HepG2 (cell line): ENCODE data around the gene CD6. TPM values are rescaled to one million over a fixed set of nuclear protein-coding genes. Genes with fewer than 3 reads are reported as not detected.

Source experiments
- ATAC-seq: fragments of 200-7000 bp; cut with Tn5 transposase; 3 replicates; pipeline ENCODE4 v1.9.1; 2020; ENCODE audit warnings: mild to moderate bottlenecking, moderate library complexity
- BruUV-seq: library from RNA; stranded (reverse); fragments of 400-500 nt; replicated peaks from 2 replicates; lab custom pipeline; 2021; lab: Mats Ljungman, UMichigan
- CTCF ChIA-PET: fragments of 300-600 bp; formaldehyde crosslinking; extraction: SDS; loops from one replicate; lab custom pipeline; 2021; ENCODE audit warnings: low total read pairs, inconsistent platforms, low intra/inter-chr PET ratio; lab: Yijun Ruan, JAX
- POLR2A ChIA-PET: fragments of 350-600 bp; sonication (Branson Sonifier 250); formaldehyde crosslinking; loops from one replicate; lab custom pipeline; 2020; ENCODE audit warnings: antibody characterized with exemption, inconsistent platforms; lab: Yijun Ruan, JAX
- DNase-seq: peaks from one replicate; pipeline ENCODE4 v3.0.0-alpha.2; 2015; ENCODE audit warnings: low spot score
- FAIRE-seq: peaks from 3 replicates; lab custom pipeline; 2011; peaks lifted over from hg19 to GRCh38; lab: Jason Lieb, UNC
- H2AFZ ChIP-seq: one replicate; pipeline ENCODE4 v1.6.1; 2011; ENCODE audit warnings: low read length, inconsistent platforms
- H3K27ac ChIP-seq: fragments of 300-600 bp; 3 replicates; pipeline ENCODE4 v1.8.0; 2011; ENCODE audit warnings: mixed run types, mild to moderate bottlenecking, mixed read lengths, low read length, inconsistent platforms; ENCODE audit not compliant: insufficient read depth; ENCODE audit errors: extremely low read length
- H3K27me3 ChIP-seq, 2 experiments: fragments of 200-600 bp in 1 of 2; 2 replicates in 1 of 2; 3 replicates in 1 of 2; pipeline versions ENCODE4 v1.6.0 to v1.8.0; 2011; ENCODE audit warnings: low read length in 2 of 2, mild to moderate bottlenecking in 2 of 2, moderate library complexity in 2 of 2, inconsistent platforms in 1 of 2; ENCODE audit not compliant: insufficient read depth in 2 of 2, control insufficient read depth in 1 of 2
- H3K36me3 ChIP-seq, 2 experiments: fragments of 200-600 bp in 1 of 2; replicated peaks in 1 of 2; 2 replicates in 1 of 2; 3 replicates in 1 of 2; pipeline versions ENCODE4 v1.5.1 to v1.8.0; 2011; ENCODE audit warnings: low read length in 2 of 2, inconsistent platforms in 1 of 2; ENCODE audit not compliant: insufficient read depth in 2 of 2, control insufficient read depth in 1 of 2
- H3K4me1 ChIP-seq: 2 replicates; pipeline ENCODE4 v1.5.1; 2012; ENCODE audit warnings: low read length, inconsistent platforms; ENCODE audit not compliant: insufficient read depth
- H3K4me2 ChIP-seq: 2 replicates; pipeline ENCODE4 v1.6.0; 2011; ENCODE audit warnings: low read depth, low read length, inconsistent platforms
- H3K4me3 ChIP-seq, 3 experiments: fragments of 200-600 bp in 1 of 3; sonication (generic), shearing (Covaris generic) in 1 of 3; replicated peaks in 1 of 3; 2 replicates each; pipeline ENCODE4 v1.5.1; 2011 to 2016; ENCODE audit warnings: low read length in 3 of 3, inconsistent platforms in 2 of 3, low read depth in 2 of 3, mild to moderate bottlenecking in 2 of 3, control low read depth in 1 of 3, mixed read lengths in 1 of 3; ENCODE audit not compliant: insufficient read depth in 1 of 3
- H3K79me2 ChIP-seq: one replicate; pipeline ENCODE4 v1.6.1; 2011; ENCODE audit warnings: low read length, inconsistent platforms; ENCODE audit not compliant: insufficient read depth
- H3K9ac ChIP-seq: 2 replicates; pipeline ENCODE4 v1.6.0; 2011; ENCODE audit warnings: mild to moderate bottlenecking, low read depth, low read length, inconsistent platforms; ENCODE audit not compliant: insufficient read depth
- H3K9me3 ChIP-seq: 2 replicates; pipeline ENCODE4 v1.5.1; 2012; ENCODE audit warnings: mild to moderate bottlenecking, low read length
- H4K20me1 ChIP-seq: 2 replicates; pipeline ENCODE4 v1.6.0; 2011; ENCODE audit warnings: inconsistent platforms, mild to moderate bottlenecking, low read length, moderate library complexity; ENCODE audit not compliant: insufficient read depth
- FOSL2 ChIP-seq: sonication (generic); formaldehyde crosslinking; IDR thresholded peaks from 2 replicates; pipeline ENCODE4 v1.4.0; 2020; ENCODE audit warnings: missing genetic modification reagents
- MXD3 ChIP-seq: IDR thresholded peaks from 2 replicates; pipeline ENCODE4 v1.6.1; 2016; ENCODE audit warnings: mild to moderate bottlenecking, missing biosample characterization, missing genetic modification reagents
- NR2C2 ChIP-seq: sonication (generic); formaldehyde crosslinking; IDR thresholded peaks from 2 replicates; pipeline ENCODE4 v1.4.0; 2020; ENCODE audit warnings: missing genetic modification reagents, mild to moderate bottlenecking, moderate library complexity, borderline replicate concordance
- PAWR ChIP-seq: sonication (generic); formaldehyde crosslinking; IDR thresholded peaks from 2 replicates; pipeline ENCODE4 v1.4.0; 2020; ENCODE audit warnings: missing genetic modification reagents, mild to moderate bottlenecking, borderline replicate concordance
- RFX5 ChIP-seq: IDR thresholded peaks from 2 replicates; pipeline ENCODE4 v1.6.1; 2011; ENCODE audit warnings: low read depth, low read length, improper control_type of control experiment
- ZFP37 ChIP-seq: sonication (generic); formaldehyde crosslinking; IDR thresholded peaks from 2 replicates; pipeline ENCODE4 v1.4.0; 2020; ENCODE audit warnings: missing genetic modification reagents, borderline replicate concordance
- ZFP90 ChIP-seq: sonication (generic); formaldehyde crosslinking; IDR thresholded peaks from 2 replicates; pipeline ENCODE4 v1.8.0; 2022; ENCODE audit warnings: missing genetic modification reagents, mild to moderate bottlenecking, inconsistent platforms, borderline replicate concordance
- ZNF10 ChIP-seq: sonication (generic); formaldehyde crosslinking; IDR thresholded peaks from 2 replicates; pipeline ENCODE4 v1.4.0; 2020; ENCODE audit warnings: mild to moderate bottlenecking, low read depth, missing genetic modification reagents, borderline replicate concordance
- ZNF446 ChIP-seq: sonication (generic); formaldehyde crosslinking; IDR thresholded peaks from 2 replicates; pipeline ENCODE4 v1.5.0; 2020; ENCODE audit warnings: mild to moderate bottlenecking, missing genetic modification reagents
- WGBS: methylation state at CpG from one replicate; pipeline ENCODE4 v1.1.6; 2017; ENCODE audit warnings: low lambda C conversion rate; 5-methylcytosine and 5-hydroxymethylcytosine counted together
- in situ Hi-C: cut with HindIII; loops from 2 replicates; pipeline ENCODE4 v1.10.0; 2017; ENCODE audit warnings: low pct_unique_long_range_greater_than_20kb; ENCODE audit not compliant: extremely low pct_ligation_motif_present
- intact Hi-C: fragments of 100-400 bp; cut with micrococcal nuclease; formaldehyde crosslinking; loops from one replicate; pipeline ENCODE4 v1.10.0; 2022; ENCODE audit not compliant: unreplicated experiment
- polyA plus RNA-seq, 8 experiments: library from polyadenylated mRNA; depleted of rRNA in 3 of 8; stranded (reverse) in 7 of 8; unstranded in 1 of 8; fragments of >200 nt; fragmentation: Illumina TruSeq in 4 of 8; extraction: Trizol in 4 of 8; gene quantifications; 2 replicates each; pipeline versions ENCODE4 v1.2.1 to v1.2.3, GENCODE V29; 2011 to 2016; ENCODE audit warnings: low read depth in 4 of 8, missing spikeins in 1 of 8, mixed read lengths in 1 of 8; ENCODE audit not compliant: insufficient read depth in 1 of 8
- total RNA-seq, 5 experiments: library from RNA; depleted of rRNA; stranded (reverse); fragments of >200 nt; fragmentation: Illumina TruSeq; extraction: Trizol; gene quantifications; 2 replicates each; pipeline ENCODE4 v1.2.3, GENCODE V29; 2016; ENCODE audit warnings: low read depth in 1 of 5
- TF ChIP-seq, protein P1 (sequence below): sonication (generic); formaldehyde crosslinking; IDR thresholded peaks from 2 replicates; pipeline ENCODE4 v1.5.0; 2020; ENCODE audit warnings: mild to moderate bottlenecking, low read depth, missing genetic modification reagents, borderline replicate concordance

The CD6 gene
- total and polyA plus RNA-seq, 2 of the 13 experiments (the other 11 are each of a cell fraction or from before 2014, with no cell fraction given) = not detected

- POLR2A ChIA-PET = no interaction called here
- no peak overlapping the region for H3K9ac ChIP-seq
- intact Hi-C loops = no loop called here
- CTCF ChIA-PET = no interaction called here
- H3K27ac ChIP-seq = no peak overlapping the region
- no peaks in the 10 kb centered on the region for H3K79me2 ChIP-seq
- in situ Hi-C loops = no loop called here
- no peak overlapping the region for H3K4me3 ChIP-seq
- no peak for FAIRE-seq
- TF ChIP-seq ZNF446 (CRISPR knock-in tag) (no peak), FOSL2 (CRISPR knock-in tag) (no peak), RFX5 (no peak), ZFP37 (CRISPR knock-in tag) (no peak), ZFP90 (CRISPR knock-in tag) (no peak), PAWR (CRISPR knock-in tag) (no peak), NR2C2 (CRISPR knock-in tag) (no peak), ZNF10 (CRISPR knock-in tag) (no peak), MXD3 (no peak)
- TF ChIP-seq, protein P1, sequence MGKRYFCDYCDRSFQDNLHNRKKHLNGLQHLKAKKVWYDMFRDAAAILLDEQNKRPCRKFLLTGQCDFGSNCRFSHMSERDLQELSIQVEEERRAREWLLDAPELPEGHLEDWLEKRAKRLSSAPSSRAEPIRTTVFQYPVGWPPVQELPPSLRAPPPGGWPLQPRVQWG (CRISPR knock-in tag) = no peak
- WGBS = 33% methylated on average over 3 of the region's 6 CpGs
- peaks cover 2 to 57% of the 10 kb centered on the region in 2 experiments for H3K27me3 ChIP-seq
- no peaks in the 10 kb centered on the region for H3K9me3 ChIP-seq
- H3K4me2 ChIP-seq = no peak overlapping the region
- ATAC-seq = no peak
- H2AFZ ChIP-seq = no peak overlapping the region
- H3K36me3 ChIP-seq = no peaks in the 10 kb centered on the region
- BruUV-seq = no TSS peak
- DNase-seq = no peak
- H3K4me1 ChIP-seq = no peaks in the 10 kb centered on the region
- no peaks in the 10 kb centered on the region for H4K20me1 ChIP-seq
Observed at GRCh38 chr11:61056571-61056970, 85.1 kb downstream of the CD6 start.
